ENCODE measurements around the gene PGD.

- TF ChIP-seq EP300 (IDR thresholded peaks at IDR 0.05; ENCODE audit: borderline replicate concordance) = no peak
- no peak for TF ChIP-seq EGR1 (IDR thresholded peaks at IDR 0.05)
- TF ChIP-seq CREB1 (IDR thresholded peaks at IDR 0.05; ENCODE audit: low read depth) = no peak
- no peak for TF ChIP-seq TAF1 (IDR thresholded peaks at IDR 0.05; ENCODE audit: low read depth)
- TF ChIP-seq NFIC (IDR thresholded peaks at IDR 0.05) = no peak
- TF ChIP-seq TEAD4 (IDR thresholded peaks at IDR 0.05) = no peak
- TF ChIP-seq, protein P1, sequence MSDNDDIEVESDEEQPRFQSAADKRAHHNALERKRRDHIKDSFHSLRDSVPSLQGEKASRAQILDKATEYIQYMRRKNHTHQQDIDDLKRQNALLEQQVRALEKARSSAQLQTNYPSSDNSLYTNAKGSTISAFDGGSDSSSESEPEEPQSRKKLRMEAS (IDR thresholded peaks at IDR 0.05) = no peak
- TF ChIP-seq FOXM1 (IDR thresholded peaks at IDR 0.05; ENCODE audit: borderline replicate concordance, low read depth) = no peak
Observed at GRCh38 chr1:10457875-10458274, 59.0 kb downstream of the PGD start.
